ENCODE data around the gene MANBA.

DNA sequence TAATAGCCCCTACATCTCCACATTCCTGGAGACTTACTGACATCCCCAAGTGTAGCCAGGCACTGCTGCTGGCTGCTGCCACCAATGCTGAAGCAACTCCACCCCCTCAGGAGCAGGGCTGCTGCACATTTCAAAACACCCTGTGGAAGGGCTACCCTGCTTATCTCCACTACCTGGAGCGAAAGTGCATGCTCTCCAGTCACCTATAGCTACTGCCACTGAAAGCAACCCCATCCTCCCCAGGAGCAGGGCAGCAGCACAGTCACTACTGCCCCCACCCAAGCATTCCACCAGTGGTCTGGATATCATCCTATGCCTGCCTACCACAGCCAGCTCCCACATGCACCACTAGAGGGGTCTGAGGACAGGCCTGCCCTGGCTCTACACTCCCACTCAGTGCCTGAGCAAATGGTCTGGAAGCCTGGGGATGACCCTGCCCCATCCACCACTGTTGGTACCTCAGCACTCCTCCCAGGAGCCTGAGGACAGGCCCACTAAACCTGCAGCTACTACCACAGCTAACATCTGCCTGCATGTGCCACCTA is 55.3 kb downstream of the MANBA start:
- TF ChIP-seq, protein P1, sequence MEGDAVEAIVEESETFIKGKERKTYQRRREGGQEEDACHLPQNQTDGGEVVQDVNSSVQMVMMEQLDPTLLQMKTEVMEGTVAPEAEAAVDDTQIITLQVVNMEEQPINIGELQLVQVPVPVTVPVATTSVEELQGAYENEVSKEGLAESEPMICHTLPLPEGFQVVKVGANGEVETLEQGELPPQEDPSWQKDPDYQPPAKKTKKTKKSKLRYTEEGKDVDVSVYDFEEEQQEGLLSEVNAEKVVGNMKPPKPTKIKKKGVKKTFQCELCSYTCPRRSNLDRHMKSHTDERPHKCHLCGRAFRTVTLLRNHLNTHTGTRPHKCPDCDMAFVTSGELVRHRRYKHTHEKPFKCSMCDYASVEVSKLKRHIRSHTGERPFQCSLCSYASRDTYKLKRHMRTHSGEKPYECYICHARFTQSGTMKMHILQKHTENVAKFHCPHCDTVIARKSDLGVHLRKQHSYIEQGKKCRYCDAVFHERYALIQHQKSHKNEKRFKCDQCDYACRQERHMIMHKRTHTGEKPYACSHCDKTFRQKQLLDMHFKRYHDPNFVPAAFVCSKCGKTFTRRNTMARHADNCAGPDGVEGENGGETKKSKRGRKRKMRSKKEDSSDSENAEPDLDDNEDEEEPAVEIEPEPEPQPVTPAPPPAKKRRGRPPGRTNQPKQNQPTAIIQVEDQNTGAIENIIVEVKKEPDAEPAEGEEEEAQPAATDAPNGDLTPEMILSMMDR (IDR thresholded peaks at IDR 0.05), result no peak
- no peak for TF ChIP-seq POLR2A (IDR thresholded peaks at IDR 0.05)

Data from adrenal gland (tissue), 5 donors.